IMR-90 (cell line): ENCODE measurements around the gene RYR2. TPM values are rescaled to one million over a fixed set of nuclear protein-coding genes. Genes with fewer than 3 reads are reported as not detected.

Experiments used
- ATAC-seq: fragments of 200-7000 bp; cut with Tn5 transposase; 2 replicates; pipeline ENCODE4 v1.9.1; 2020; ENCODE audit warnings: low read depth, mild to moderate bottlenecking, moderate library complexity
- BruUV-seq: library from RNA; stranded (reverse); fragments of 400-500 nt; replicated peaks from 2 replicates; lab custom pipeline; 2021; lab: Mats Ljungman, UMichigan
- CTCF ChIA-PET: fragments of 300-600 bp; formaldehyde crosslinking; extraction: SDS; loops from one replicate; lab custom pipeline; 2021; ENCODE audit warnings: antibody characterized with exemption; lab: Yijun Ruan, JAX
- POLR2A ChIA-PET: fragments of 300-600 bp; sonication (Branson Sonifier 250); formaldehyde crosslinking; loops from one replicate; lab custom pipeline; 2022; ENCODE audit warnings: antibody characterized with exemption; ENCODE audit not compliant: unreplicated experiment; lab: Charles Lee
- DNase-seq: peaks from one replicate; pipeline ENCODE4 v3.0.0; 2013
- H2AFZ ChIP-seq: replicated peaks from 2 replicates; pipeline ENCODE3; 2013; ENCODE audit warnings: low read length, mild to moderate bottlenecking; ENCODE audit not compliant: poor library complexity
- H2AK5ac ChIP-seq: 2 replicates; pipeline ENCODE4 v1.6.1; 2013; ENCODE audit warnings: low read depth, low read length, inconsistent platforms
- H2AK9ac ChIP-seq: replicated peaks from 2 replicates; pipeline ENCODE3; 2013; ENCODE audit warnings: mild to moderate bottlenecking, low read depth, low read length, moderate library complexity; ENCODE audit not compliant: poor library complexity
- H2BK120ac ChIP-seq: 2 replicates; pipeline ENCODE4 v1.6.1; 2013; ENCODE audit warnings: low read depth, low read length, inconsistent platforms
- H2BK15ac ChIP-seq: 3 replicates; pipeline ENCODE4 v1.6.1; 2013; ENCODE audit warnings: low read depth, low read length, inconsistent platforms
- H2BK20ac ChIP-seq: 2 replicates; pipeline ENCODE4 v1.6.1; 2013; ENCODE audit warnings: low read depth, mild to moderate bottlenecking, inconsistent platforms, low read length, moderate library complexity
- H2BK5ac ChIP-seq: 2 replicates; pipeline ENCODE4 v1.6.1; 2013; ENCODE audit warnings: mild to moderate bottlenecking, low read depth, low read length, inconsistent platforms; ENCODE audit not compliant: poor library complexity, severe bottlenecking
- H3K14ac ChIP-seq: replicated peaks from 2 replicates; pipeline ENCODE4 v1.6.1; 2013; ENCODE audit warnings: low read depth, low read length, inconsistent platforms
- H3K18ac ChIP-seq: 2 replicates; pipeline ENCODE4 v1.6.1; 2013; ENCODE audit warnings: low read depth, low read length, control low read depth
- H3K23ac ChIP-seq: 2 replicates; pipeline ENCODE4 v1.6.1; 2013; ENCODE audit warnings: low read depth, low read length, inconsistent platforms
- H3K27ac ChIP-seq: 2 replicates; pipeline ENCODE4 v1.5.1; 2013; ENCODE audit warnings: mild to moderate bottlenecking, control low read depth, low read length; ENCODE audit not compliant: insufficient read depth
- H3K27me3 ChIP-seq: 2 replicates; pipeline ENCODE4 v1.6.1; 2013; ENCODE audit warnings: low read length; ENCODE audit not compliant: control insufficient read depth, insufficient read depth
- H3K36me3 ChIP-seq: 2 replicates; pipeline ENCODE4 v1.6.1; 2013; ENCODE audit warnings: low read length, mixed read lengths; ENCODE audit not compliant: control insufficient read depth, insufficient read depth
- H3K4ac ChIP-seq: 2 replicates; pipeline ENCODE4 v1.6.1; 2013; ENCODE audit warnings: low read depth, low read length, inconsistent platforms
- H3K4me1 ChIP-seq: 2 replicates; pipeline ENCODE4 v1.6.1; 2013; ENCODE audit warnings: low read length, mixed read lengths; ENCODE audit not compliant: control insufficient read depth, insufficient read depth
- H3K4me2 ChIP-seq: 2 replicates; pipeline ENCODE4 v1.6.1; 2013; ENCODE audit warnings: low read depth, mild to moderate bottlenecking, control low read depth, low read length, moderate library complexity
- H3K4me3 ChIP-seq: 2 replicates; pipeline ENCODE4 v1.5.1; 2013; ENCODE audit warnings: low read depth, mild to moderate bottlenecking, control low read depth, low read length, moderate library complexity; ENCODE audit not compliant: insufficient read depth
- H3K56ac ChIP-seq: 2 replicates; pipeline ENCODE4 v1.6.1; 2013; ENCODE audit warnings: low read length, inconsistent platforms; ENCODE audit not compliant: insufficient read depth; ENCODE audit errors: extremely low read depth
- H3K79me1 ChIP-seq, 2 experiments: 2 replicates each; pipeline ENCODE4 v1.6.1; 2013; ENCODE audit warnings: low read length in 2 of 2, inconsistent platforms in 1 of 2, low read depth in 1 of 2
- H3K9ac ChIP-seq: 2 replicates; pipeline ENCODE4 v1.6.1; 2013; ENCODE audit warnings: low read depth, low read length, control low read depth
- H3K9me1 ChIP-seq: 2 replicates; pipeline ENCODE4 v1.6.1; 2013; ENCODE audit warnings: low read length, inconsistent platforms; ENCODE audit not compliant: insufficient read depth
- H3K9me3 ChIP-seq: 2 replicates; pipeline ENCODE4 v1.6.1; 2013; ENCODE audit warnings: low read length; ENCODE audit not compliant: control insufficient read depth, insufficient read depth
- H4K20me1 ChIP-seq: 2 replicates; pipeline ENCODE4 v1.6.1; 2013; ENCODE audit warnings: low read length, inconsistent platforms; ENCODE audit not compliant: insufficient read depth
- H4K5ac ChIP-seq: 2 replicates; pipeline ENCODE4 v1.6.1; 2013; ENCODE audit warnings: mild to moderate bottlenecking, low read depth, low read length, control low read depth
- H4K8ac ChIP-seq, 2 experiments: 2 replicates each; pipeline ENCODE4 v1.6.1; 2013; ENCODE audit warnings: low read depth in 2 of 2, low read length in 2 of 2, control low read depth in 1 of 2, inconsistent platforms in 1 of 2
- H4K91ac ChIP-seq: 2 replicates; pipeline ENCODE4 v1.6.1; 2013; ENCODE audit warnings: low read depth, low read length, inconsistent platforms; ENCODE audit not compliant: insufficient read depth
- ELK1 ChIP-seq: fragments of 150-350 bp; IDR thresholded peaks from 2 replicates; pipeline ENCODE4 v1.6.1; 2016; ENCODE audit warnings: low read depth, mild to moderate bottlenecking, low read length, moderate library complexity, borderline replicate concordance
- FOS ChIP-seq: fragments of 150-350 bp; IDR thresholded peaks from 2 replicates; pipeline ENCODE4 v1.6.1; 2016; ENCODE audit warnings: low read depth, low read length
- MAZ ChIP-seq: IDR thresholded peaks from 2 replicates; pipeline ENCODE4 v1.6.1; 2012; ENCODE audit warnings: low read depth, mild to moderate bottlenecking, low read length, improper control_type of control experiment, moderate library complexity, borderline replicate concordance
- NFE2L2 ChIP-seq: fragments of 150-350 bp; IDR thresholded peaks from 2 replicates; pipeline ENCODE4 v1.6.1; 2016; ENCODE audit warnings: low read depth, mild to moderate bottlenecking, low read length
- RAD21 ChIP-seq: IDR thresholded peaks from 2 replicates; pipeline ENCODE4 v1.6.1; 2012; ENCODE audit warnings: low read length, improper control_type of control experiment
- RFX5 ChIP-seq: IDR thresholded peaks from 2 replicates; pipeline ENCODE4 v1.8.0; 2012; ENCODE audit warnings: low read depth, mild to moderate bottlenecking, low read length, moderate library complexity
- USF2 ChIP-seq: fragments of 150-350 bp; IDR thresholded peaks from 2 replicates; pipeline ENCODE4 v1.6.1; 2017; ENCODE audit warnings: mild to moderate bottlenecking, antibody characterized with exemption, low read length, low read depth
- WGBS, 2 experiments: methylation state at CpG; one replicate each; pipeline versions ENCODE4 v1.1.5 to v1.1.7; 2013; ENCODE audit warnings: missing lambda C conversion rate in 2 of 2; ENCODE audit not compliant: insufficient read length in 1 of 2; ENCODE audit errors: extremely low coverage in 2 of 2; 5-methylcytosine and 5-hydroxymethylcytosine counted together
- dilution Hi-C: fragments of 300-500 bp; cut with HindIII; formaldehyde crosslinking; loops from one replicate; pipeline ENCODE4 v1.14.3; 2018; ENCODE audit warnings: low sequenced_read_pairs; ENCODE audit not compliant: unreplicated experiment
- in situ Hi-C: fragments of 300-500 bp; cut with MboI; formaldehyde crosslinking; loops from 3 replicates; pipeline ENCODE4 v1.14.3; 2019; ENCODE audit warnings: low sequenced_read_pairs, inconsistent platforms, mixed read lengths
- intact Hi-C: fragments of 100-400 bp; cut with micrococcal nuclease; formaldehyde crosslinking; loops from 2 replicates; pipeline ENCODE4 v1.10.0; 2022
- polyA plus RNA-seq, 3 experiments: library from polyadenylated mRNA; depleted of rRNA; stranded (reverse); fragments of >200 nt; gene quantifications; 2 replicates each; pipeline ENCODE4 v1.2.3, GENCODE V29; 2012; ENCODE audit warnings: low replicate concordance in 1 of 3
- total RNA-seq: library from RNA; depleted of rRNA; stranded (reverse); fragments of >200 nt; gene quantifications from 2 replicates; pipeline ENCODE4 v1.2.3, GENCODE V29; 2012

RYR2 gene
- total and polyA plus RNA-seq, 2 of the 4 experiments (the other 2 are of a cell fraction) = not detected

DNA sequence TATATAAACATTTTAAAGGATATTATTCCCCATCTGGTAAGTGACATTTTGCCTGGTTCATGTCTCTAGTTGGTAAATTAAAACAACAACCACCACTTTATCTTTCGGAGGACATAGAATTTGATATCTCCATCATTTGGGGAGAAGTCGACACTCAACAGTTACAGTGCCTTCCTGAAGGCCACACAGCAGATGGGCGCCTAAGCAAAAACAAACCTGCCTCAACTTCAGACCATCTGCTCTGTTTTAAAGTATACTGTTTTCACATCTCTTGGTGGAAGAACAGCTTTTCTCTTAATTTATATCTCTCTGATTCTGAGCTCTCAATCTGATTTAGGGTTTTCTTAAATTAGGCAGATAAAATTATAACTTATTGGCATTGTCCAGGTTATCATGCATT, 282.2 kb downstream of the RYR2 start:
- Histone ChIP-seq H3K9me3 (peaks cover 4% of the 10 kb centered on the region; the same call in 1 of the 2 replicates), H4K5ac (no peak overlapping the region), H3K9me1 (no peaks in the 10 kb centered on the region), H2BK15ac (no peak overlapping the region), H4K91ac (no peak overlapping the region), H2BK120ac (no peak overlapping the region), H3K14ac (no peak overlapping the region), H3K23ac (no peak overlapping the region), H3K27ac (no peak overlapping the region), H2BK5ac (no peak overlapping the region), H3K9ac (no peak overlapping the region), H3K4ac (no peak overlapping the region), H2AFZ (no peak overlapping the region), H3K56ac (no peak overlapping the region), H4K20me1 (no peaks in the 10 kb centered on the region), H4K8ac (no peak overlapping the region), H2AK5ac (no peak overlapping the region), H3K4me1 (no peaks in the 10 kb centered on the region), H3K79me1 (no peaks in the 10 kb centered on the region), H3K4me3 (no peak overlapping the region), H3K4me2 (no peak overlapping the region), H3K18ac (no peak overlapping the region), H3K36me3 (no peaks in the 10 kb centered on the region), H2BK20ac (no peak overlapping the region), H3K27me3 (no peaks in the 10 kb centered on the region), H2AK9ac (no peak overlapping the region)
- TF ChIP-seq FOS (no peak), MAZ (no peak), RFX5 (no peak), USF2 (no peak), ELK1 (no peak), RAD21 (no peak), NFE2L2 (no peak)
- ATAC-seq (no peak), DNase-seq (no peak)
- in situ Hi-C loops = no loop called here
- CTCF ChIA-PET = no interaction called here
- 40% methylated on average over 1 of the region's 3 CpGs; no CpG with 5 or more reads in 1 of the 2 experiments for WGBS, 2 experiments
- intact Hi-C loops = no loop called here
- dilution Hi-C loops = no loop called here
- BruUV-seq = no TSS peak
- POLR2A ChIA-PET = no interaction called here
